NCI-H1694 (cell line): ENCODE results near the gene GRM4.

Experiments
- DNase-seq: peaks from one replicate; lab custom pipeline; 2025; lab: John Stamatoyannopoulos, UW

Gene GRM4

DNA sequence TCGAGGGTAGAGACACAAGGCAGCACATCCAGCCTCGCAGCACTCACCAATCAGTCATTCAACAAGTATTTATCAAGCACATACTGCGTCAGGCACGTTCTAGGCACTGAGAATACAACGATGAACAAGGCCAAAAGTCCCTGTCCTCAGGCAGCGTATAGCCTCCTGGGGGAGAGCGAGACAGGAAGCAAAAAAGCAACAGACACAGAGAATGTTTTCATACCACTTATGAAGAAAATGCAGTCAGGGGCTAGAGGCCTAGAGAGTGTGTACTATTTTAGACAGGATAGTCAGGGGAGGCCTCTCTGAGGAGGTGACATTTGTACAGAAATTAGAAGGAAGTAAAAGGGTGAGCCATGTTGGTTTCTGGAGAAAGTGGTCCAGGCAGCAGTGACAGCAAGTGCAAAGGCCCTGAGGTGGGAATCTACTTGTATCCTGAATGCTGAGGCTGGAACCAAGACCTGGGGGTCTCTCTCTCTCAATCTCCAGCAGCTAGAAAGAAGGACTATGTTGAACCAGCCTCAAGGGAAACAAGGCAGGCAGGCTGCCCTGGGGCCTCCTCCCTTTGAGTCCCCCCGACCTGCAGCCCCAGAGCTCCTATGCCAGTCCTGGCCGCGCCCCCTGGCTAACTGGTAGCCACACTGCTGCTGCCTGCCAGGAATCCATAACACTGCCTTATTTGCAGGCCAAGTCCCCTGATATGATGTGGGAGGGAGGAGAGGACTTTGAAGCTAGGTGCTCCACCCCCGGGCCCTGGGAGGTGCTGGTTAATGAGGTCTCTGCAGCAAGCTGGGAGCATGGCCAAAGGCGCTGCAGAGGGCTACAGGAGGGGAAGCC lies 151.2 kb downstream of the GRM4 start:
- DNase-seq, result no peak

DNA sequence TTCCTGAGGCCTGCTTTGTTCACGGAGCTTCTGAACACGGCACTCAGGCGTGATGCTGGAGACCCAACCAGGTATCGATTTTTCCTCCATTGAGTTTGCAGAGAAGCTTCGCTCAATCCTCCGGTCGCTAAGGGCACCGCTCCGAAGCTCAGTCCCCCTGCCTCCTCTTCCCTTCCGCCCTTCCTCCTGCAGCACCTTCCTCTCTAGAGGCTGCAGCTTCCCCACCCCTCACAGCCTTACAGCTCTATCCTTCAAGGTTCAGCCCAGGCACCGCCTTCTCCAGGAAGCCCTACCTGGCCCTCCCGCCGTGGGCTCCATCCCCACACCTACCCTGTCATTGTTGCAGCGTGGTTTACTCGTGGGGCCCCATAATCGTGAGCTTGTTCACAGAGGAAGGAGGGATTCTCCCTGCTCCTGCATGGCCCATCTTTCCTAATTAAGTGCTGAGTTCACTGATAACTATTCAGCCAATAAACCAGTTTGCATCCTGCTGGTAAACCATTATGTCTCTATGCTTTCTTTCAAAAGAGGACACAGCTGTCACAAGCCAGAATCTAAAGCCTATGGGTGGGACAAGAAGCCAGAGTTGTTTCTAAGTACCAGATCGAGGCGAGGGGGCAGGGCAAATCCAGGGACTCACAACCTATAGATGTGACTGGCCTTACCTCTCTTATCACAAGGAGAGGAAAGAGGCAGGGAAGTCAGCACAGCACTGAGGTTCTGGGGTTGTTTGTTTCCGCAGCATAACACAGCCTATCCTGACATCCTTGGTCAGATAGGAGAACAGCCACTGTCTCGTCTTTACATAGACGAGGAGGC lies 152.0 kb downstream of the GRM4 start:
- no peak for DNase-seq

DNA sequence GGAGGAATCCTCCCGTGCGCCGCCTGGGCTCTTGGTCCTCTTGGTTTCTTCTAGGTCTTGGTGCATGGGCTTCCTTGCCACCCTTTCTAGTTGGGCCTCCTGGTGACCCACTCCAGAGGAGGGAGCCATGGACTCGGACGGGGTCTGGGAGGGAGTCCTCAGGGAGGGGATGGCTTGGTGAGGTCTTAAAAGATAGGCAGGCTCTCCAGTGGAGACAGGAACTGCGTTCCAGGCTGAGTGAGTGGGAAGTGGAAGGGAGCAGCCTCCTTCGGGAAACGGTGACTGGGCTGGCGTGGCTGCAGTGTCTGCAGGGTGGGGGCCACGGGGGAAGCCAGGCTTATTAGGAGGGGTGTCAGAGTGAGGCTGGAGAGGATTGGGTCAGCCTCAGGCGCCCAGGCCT lies 152.8 kb downstream of the GRM4 start:
- DNase-seq, result no peak

DNA sequence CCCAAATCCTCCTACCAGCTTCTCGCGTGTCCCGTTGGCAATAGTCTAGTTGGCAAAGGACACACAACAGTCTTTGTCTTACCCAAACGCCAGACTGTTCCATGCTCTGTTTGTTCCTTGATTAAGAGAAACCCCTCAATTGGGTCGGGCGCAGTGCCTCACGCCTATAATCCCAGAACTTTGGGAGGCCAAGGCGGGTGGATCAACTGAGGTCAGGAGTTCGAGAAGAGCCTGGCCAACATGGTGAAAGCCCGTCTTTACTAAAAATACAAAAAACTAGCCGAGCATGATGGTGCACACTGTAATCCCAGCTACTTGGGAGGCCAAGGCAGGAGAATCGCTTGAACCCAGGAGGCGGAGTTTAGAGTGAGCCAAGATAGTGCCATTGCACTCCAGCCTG lies 153.7 kb downstream of the GRM4 start:
- no peak for DNase-seq

DNA sequence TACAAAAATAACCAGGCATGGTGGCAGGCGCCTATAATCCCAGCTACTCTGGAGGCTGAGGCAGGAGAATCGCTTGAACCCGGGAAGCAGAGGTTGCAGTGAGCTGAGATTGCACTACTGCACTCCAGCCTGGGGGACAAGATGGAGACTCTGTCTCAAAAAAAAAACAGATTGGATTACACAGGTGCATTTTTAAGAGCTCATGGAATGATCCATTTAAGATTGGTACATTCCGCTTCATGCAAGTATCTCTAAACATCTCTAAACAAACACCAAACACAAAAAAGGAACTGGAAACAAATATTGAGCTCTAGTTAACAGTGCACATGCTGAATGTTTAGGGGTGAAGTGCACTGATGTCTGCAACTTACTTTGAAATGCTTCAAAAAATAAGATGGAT lies 154.3 kb downstream of the GRM4 start:
- no peak for DNase-seq

DNA sequence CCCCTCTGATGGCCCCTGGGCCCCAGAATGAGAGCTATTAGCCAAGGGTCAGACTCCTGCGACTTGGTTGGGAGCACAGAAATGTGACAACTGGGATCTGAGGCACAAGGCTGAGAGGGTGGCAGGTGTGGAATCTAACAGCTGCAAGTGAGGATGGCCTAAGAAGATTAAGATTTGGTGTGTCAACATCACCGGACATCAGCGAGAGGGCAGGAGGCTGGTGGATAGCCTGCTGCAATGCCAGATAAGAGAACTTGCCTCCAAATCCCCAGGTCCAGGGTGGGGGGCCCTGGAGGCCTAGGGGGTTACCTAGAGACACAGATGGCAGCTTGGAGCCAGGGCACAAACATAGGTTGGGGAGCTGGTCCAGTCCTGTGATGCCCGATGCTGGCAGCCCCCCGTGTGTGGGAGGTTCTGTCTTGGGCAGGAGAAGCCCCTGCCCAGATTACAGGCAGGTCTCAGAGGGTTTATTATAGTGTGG lies 155.8 kb downstream of the GRM4 start:
- DNase-seq, result no peak

DNA sequence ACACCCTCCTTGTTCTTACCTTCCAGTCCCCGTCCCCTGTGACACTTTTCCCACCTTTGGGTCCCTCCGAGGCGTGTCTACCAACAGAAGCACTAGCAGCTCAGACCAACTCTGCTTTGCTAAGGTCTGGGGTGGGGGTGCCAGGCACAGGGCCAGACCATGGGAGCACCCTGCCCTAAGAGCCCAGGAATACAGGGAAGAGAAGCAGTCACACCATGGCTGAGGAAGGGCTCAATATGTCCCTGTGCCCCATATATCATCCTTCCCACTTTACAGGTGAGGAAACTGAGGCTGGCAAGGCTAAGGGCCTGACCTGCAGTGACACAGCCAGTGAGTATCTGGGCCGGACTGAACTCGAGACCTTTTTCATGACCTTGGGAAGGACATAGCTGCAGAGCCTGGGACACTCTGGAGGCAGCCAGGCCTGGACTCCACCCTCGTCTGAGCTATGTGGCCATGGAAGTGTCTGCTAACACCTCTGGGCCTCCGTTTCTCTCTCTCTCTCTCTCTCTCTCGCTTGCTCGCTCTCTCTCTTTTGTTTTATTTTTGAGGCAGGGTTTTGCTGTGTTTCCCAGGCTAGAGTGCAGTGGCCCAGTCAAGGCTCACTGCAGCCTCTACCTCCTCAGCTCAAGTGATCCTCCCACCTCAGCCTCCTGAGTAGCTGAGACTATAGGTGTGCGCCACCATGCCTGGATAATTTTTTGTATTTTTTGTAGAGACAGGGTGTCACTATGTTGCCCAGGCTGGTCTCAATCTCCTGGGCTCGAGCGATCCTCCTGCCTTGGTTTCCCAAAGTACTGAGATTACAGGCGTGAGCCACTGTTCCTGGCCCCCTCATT lies 156.7 kb downstream of the GRM4 start:
- no peak for DNase-seq

DNA sequence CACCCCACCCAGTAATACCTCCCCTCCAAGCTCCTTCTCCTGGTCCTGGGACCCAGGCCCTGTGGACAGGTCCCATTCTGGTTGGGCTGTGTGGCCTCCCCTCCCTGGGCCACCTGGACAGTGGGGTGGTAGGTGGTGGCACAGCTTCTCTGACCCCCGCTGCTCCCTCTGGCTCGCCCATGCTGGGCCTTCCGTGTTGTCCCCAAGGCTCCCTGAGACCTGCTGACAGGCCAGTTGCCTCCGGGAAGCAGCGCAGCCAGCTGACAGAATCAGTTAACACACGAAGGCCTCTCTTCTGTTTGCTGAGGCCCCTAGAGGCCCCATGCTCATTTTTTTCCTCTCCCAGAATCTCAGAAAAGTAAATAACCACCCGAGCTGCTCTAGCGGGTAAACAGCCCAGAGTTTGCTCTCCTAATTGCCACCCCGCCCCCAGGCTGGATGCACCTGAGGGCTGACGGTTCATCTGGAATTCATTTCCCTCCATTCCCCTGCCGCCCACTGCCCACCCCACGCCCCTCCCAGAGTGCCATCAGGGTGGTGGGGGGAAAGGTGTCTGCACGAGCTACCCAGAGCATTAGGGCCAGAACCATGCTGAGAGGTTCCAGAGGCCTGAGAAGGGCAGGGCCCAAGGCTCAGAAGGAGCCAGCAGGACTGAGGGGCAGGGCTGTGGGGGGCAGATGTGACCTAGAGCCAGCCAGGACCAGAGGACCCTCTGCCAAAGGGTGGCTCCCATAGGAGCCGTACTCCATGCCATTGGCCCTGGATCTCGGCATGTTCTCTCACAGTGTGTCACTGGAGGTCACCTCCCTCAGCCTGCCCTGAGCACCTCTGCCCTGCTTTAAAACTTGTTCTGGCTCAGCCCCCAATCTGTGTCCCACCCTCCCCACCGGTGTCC lies 157.5 kb downstream of the GRM4 start:
- no peak for DNase-seq

DNA sequence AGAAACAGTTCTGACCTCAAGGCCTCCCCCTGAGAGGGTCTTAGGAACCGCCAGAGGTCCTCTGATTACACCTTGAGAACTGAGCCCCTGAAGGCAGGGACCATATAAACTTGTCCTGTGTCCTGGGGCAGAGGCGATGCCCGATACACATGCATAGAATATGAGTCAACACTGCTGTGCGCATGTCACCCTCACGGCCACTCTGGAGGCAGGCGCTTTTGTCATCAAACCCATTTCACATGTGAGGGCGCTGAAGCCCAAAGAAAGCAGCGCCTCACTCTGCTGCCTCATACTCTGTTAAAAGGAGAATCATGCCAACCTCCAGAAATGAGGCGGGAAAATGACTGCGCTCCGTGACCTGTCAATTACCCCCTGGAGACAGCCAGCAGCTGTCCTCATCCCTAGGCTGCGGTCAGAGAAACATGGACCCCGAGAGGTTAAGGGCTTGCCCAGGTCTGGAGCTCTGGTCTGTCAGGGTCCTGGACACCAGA lies 158.3 kb downstream of the GRM4 start:
- no peak for DNase-seq

DNA sequence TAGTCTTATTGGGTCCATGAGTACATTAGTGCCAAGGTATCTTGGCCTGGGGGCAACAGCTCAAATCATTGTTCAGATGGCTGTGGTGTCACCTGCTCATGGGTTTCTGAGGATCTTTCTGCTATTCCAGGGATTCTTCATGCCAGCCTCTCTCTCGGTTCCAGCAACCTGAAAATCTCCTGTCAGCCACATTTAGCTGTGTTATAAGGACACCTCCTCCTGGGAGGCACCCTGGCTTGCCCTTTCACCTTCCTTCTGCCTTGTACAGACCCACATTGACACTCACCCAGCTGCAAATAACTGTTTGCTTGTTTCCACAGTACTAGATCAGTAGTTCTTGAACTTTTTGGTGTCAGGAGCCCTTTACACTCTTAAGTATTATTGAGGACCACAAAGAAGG lies 159.9 kb downstream of the GRM4 start:
- DNase-seq, result no peak

DNA sequence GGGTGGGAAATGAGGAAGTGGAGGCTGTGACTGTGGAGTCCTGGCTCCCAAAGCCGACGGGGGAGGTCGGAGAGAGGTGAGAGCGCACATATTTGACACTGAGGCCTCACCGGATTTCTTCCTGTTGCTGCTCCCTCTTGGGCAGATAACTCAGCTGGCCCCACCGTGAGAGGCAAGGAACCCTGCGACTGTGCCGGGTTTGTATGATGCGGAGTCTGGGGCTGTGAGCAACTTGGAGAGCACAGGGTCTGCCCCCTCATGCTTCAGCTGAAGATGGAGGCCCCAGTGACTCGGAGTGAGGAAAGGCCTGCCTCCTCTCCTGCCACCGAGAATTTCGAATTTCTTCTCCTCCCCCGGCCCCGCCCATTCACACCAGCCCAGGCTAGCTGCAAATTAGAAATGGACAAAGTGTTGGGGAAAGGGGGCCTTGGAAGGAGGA lies 160.6 kb downstream of the GRM4 start:
- DNase-seq, result no peak

DNA sequence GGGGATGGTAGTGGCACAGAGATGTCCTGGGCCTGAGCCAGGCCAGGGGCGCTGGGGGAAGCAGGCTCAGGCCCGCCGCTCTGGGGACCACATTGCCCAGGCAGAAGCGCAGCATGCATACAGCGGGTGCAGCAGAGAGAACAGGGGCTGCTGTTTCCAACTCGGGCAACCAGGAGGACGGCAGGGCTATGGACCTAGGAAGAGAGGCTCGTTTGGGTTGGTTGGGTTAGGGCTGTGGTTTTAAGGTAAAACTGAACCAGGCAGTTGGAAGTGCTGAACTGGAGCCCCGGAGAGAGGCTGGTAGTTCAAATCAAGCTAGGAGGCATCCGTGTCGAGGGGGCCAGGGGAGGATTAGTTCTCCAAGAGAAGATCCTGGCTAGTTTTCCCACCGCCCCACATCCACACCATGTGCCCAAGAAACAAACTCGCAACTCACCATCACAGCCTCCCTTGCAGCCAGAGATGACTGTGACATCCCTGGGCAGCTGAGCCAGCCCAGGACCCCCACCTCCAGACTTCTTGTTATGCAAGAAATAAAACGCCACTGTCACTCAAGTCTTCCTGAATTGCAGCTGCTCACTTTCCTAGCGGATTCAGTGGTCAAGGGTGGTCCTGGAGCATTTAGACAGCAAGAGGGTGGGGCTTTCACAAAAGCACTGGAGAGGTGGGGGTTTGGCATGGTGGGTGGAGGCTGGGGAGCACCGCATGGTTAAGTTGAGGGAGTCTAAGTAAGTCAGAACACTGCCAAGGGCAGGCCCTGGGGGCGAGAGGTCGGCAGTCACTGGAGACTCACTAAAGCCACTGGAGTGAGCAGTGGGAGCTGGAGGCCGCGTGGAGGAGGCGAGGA lies 161.2 kb downstream of the GRM4 start:
- no peak for DNase-seq

DNA sequence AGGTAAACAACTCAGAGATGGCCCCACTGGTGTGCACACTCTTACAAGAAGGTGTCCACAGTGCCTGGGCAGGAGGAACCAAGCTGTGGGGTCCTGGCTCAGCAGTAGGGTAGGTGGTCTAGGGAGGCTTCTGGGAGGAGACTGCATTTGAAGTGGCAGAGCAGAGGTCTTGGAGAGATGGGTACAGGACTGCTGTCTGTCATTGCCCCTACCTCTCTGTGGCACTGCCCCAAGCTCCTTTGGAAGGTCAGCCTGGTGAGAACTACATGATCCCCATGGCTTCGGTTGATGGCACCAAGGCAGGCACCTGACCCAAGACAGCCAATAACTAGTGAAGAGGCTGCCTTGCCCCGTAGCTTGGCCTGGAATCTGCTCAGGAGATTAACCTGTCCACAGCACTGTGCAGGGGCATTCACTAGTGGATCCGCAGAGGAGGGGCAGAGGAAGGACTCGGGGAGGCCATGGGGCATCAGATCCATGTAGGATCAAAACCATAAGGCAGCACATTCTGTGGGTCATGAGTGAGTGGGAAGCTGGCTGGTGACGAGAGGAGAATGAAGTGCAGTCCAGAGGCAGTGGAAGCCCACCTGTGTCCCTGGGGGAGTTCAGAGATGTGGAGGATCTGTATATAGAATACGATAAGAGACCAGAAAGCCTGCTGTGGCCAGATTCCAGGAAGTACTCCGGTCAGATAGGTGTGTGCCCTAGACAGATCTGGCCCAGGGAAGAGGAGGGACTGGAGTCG lies 162.0 kb downstream of the GRM4 start:
- no peak for DNase-seq

DNA sequence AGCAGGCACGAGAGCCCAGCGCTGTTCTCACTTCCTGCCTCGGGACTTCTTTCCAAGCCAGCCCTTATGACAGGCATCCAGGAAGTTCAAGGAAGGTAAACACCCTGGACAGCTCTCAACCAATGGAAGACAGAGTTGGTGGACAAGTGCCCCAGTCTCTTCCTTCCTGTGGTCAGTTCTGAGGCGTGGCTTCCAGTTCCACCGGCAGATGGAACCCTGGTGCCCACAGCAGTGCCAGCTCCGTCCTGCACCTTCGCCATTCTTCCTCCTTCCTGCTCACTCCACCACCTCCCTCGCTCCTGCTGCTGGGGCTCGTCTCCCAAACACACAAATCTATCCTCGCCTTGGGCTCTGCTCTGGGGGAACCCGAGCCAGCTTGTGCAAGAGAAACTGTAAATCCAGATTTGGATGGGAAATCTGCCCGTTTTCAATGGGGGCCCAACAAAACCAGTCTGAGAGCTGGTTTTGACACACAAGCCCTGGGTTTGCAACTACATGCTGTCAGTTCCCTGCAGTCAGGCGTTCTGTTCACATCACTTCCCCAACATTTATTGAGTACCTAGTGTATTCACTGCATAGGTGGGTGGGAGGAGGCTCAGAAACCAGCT lies 162.7 kb downstream of the GRM4 start:
- no peak for DNase-seq

DNA sequence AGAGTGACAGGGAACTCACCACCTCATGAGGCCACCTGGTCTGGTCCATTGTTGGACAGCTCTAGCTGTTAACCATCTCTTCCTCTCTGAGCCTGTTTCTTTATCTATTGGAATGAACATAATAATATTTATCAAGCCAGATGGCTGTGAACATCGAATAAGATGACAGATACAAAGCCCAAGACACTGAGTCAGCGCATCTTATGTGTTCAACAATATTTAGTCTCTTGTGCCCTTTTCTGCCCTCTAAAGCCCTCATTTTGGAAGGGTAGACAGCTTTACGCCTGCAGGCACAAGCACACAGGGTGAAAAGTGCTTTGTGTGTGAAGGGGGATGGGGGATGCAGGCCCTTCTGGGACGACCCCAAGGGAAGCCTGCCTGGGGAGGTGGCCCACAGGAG lies 164.0 kb downstream of the GRM4 start:
- no peak for DNase-seq

DNA sequence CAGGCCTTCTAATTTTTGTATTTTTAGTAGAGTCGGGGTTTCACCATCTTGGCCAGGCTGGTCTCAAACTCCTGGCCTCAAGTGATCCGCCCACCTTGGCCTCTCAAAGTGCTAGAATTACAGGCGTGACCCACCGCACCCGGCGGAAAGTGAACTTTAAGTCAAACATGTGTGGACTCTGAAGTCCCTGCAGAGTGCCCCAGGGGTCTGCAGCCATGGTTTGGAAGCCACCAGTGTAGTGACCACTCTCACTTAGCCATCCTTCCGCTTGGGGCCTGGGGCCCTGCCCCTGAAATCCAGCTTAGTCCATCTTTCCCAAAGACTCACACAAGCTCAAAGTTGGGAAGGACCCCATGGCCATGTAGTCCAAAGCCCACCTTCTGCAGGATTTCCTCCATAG lies 164.5 kb downstream of the GRM4 start:
- DNase-seq, result no peak

DNA sequence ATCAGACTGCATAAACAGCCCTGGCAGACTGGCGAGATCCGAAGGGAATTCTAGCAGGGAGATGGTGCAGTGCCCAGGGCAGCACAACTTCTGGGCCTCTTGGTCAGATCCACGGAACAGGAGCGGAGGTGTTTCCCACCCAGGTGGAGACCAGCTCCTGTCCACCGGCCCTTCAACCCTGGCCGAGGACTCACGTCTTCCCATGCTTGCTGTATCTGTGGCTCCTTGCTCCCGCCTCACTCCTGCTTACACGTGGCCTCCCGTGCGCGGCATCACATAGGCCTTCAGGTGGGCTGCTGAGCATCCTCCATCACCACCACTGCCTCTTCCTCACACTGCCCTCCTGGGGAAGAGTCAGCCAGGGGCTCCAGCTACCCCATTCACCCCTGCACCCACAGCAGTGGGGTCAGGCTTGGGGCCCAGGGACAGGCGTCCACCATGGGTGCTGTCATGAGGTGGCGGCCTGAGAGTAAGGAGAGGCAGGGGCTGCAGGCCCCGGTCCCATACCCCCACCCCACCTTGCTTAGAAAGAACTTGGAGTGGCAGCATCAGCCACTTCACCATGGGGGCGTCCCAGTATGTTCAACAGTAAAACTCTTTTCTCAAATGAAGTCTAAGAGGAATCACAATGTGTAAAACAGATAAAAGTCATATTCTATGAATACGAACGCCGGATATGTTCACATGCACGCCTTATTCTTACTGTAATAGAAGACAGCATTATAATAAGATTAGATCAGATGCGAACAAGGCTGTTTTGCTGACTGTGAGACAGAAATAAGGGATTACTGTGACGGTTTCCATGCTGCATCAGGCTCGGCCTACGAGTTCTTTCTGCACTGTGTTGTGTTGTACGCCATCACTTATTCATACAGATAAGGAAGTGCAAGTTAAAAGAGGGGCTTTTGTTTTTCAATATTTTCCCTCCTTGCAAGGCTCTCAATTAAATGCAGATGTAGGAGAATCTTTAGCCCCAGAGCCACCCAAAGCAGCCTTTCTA lies 165.4 kb downstream of the GRM4 start:
- no peak for DNase-seq

DNA sequence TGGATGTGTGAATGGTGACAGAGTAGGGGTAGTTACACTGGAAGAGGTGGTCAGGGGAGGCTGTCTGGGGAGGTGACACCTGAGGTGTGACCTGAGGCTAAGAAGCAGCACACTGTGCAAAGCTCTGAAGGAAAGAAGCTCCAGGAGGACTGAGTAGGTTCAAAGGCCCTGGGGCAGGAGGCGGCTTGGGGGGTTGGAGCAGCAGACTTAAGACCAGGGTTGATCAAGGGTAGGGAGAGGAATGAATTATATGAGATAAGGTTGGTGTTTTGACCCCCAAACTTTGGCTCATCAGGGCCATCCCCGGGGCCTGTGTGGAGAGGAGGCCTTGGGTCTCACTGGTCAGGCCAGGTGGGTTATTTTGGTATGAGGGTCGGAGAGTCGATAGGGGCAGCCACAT lies 166.1 kb downstream of the GRM4 start:
- no peak for DNase-seq
